Upper lobe of left lung (tissue), 4 donors: ENCODE measurements around the gene NPAS1.

Experiments
- EP300 ChIP-seq, 4 donors: sonication (generic); formaldehyde crosslinking; IDR thresholded peaks; one replicate each; pipeline ENCODE4 v1.5.1; 2017; ENCODE audit warnings: antibody characterized with exemption in 4 of 4, control low read depth in 2 of 4
- POLR2A ChIP-seq, 4 donors: fragments of 450-650 bp; IDR thresholded peaks; one replicate each; pipeline ENCODE4 v1.5.1; 2016 to 2017; ENCODE audit warnings: antibody characterized with exemption in 4 of 4, mild to moderate bottlenecking in 2 of 4
- POLR2AphosphoS5 ChIP-seq, 2 donors: sonication (generic); formaldehyde crosslinking; IDR thresholded peaks; one replicate each; pipeline ENCODE4 v1.5.1; 2017; ENCODE audit warnings: antibody characterized with exemption in 2 of 2
- TF ChIP-seq, protein P1 (sequence below), 6 experiments: fragments of 450-650 bp in 4 of 6; fragments of 200-600 bp in 2 of 6; sonication (generic) in 2 of 6; IDR thresholded peaks; one replicate each; pipeline ENCODE4 v1.5.1; 2016 to 2019; ENCODE audit warnings: antibody characterized with exemption in 6 of 6

DNA sequence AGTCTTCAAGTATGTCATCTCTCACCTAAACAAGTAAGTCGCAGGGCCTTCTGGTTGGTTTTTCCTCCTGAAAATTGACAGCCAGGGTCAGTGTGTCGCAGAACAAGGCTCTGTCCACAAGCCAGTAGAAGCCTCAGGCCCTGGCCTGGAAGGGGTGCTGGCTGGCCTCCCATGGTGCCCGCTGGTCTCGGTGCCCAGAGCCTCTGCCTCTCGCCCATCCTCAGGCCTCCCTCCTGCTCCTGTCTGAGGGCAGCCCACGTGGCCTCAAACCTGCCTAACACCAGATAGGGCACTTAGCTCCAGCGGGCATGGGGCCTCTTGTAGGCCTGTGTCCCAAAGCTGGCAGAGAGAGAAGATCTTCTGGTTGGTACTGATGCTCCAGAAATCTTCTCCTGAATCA, 20.3 kb upstream of the NPAS1 start:
- no peak for TF ChIP-seq EP300 (IDR thresholded peaks at IDR 0.05)
- no peak for TF ChIP-seq POLR2AphosphoS5 (IDR thresholded peaks at IDR 0.05)
- TF ChIP-seq POLR2A (IDR thresholded peaks at IDR 0.05), result no peak
- TF ChIP-seq, protein P1, sequence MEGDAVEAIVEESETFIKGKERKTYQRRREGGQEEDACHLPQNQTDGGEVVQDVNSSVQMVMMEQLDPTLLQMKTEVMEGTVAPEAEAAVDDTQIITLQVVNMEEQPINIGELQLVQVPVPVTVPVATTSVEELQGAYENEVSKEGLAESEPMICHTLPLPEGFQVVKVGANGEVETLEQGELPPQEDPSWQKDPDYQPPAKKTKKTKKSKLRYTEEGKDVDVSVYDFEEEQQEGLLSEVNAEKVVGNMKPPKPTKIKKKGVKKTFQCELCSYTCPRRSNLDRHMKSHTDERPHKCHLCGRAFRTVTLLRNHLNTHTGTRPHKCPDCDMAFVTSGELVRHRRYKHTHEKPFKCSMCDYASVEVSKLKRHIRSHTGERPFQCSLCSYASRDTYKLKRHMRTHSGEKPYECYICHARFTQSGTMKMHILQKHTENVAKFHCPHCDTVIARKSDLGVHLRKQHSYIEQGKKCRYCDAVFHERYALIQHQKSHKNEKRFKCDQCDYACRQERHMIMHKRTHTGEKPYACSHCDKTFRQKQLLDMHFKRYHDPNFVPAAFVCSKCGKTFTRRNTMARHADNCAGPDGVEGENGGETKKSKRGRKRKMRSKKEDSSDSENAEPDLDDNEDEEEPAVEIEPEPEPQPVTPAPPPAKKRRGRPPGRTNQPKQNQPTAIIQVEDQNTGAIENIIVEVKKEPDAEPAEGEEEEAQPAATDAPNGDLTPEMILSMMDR (IDR thresholded peaks at IDR 0.05), result no peak
